ENCODE measurements around the gene CHST8. TPM values are rescaled to one million over a fixed set of nuclear protein-coding genes. Genes with fewer than 3 reads are reported as not detected.

CHST8 gene
- total and polyA plus RNA-seq, 2 experiments from 2014 or later: 9.3 to 38.2 TPM

- Mint-ChIP-seq H3K4me3 (no peak overlapping the region), H3K4me1 (peaks cover 7% of the 10 kb centered on the region; the same call in 2 of the 3 replicates), H3K27ac (peak overlapping the region; percentile 52; the same call in 1 of the 2 replicates), H3K9me3 (peaks cover 6% of the 10 kb centered on the region; the same call in 2 of the 3 replicates), H3K27me3 (ENCODE audit: insufficient read depth, low read depth, poor library complexity) (peaks cover 9% of the 10 kb centered on the region), H3K36me3 (ENCODE audit: low read depth) (peaks cover 10% of the 10 kb centered on the region; the same call in 2 of the 3 replicates)
- Histone ChIP-seq H2AFZ (no peak overlapping the region), H3K27me3 (ENCODE audit: insufficient read depth) (no peaks in the 10 kb centered on the region), H3K4me3 (no peak overlapping the region), H3K4me1 (ENCODE audit: insufficient read depth) (no peaks in the 10 kb centered on the region), H3K27ac (ENCODE audit: low read depth) (no peak overlapping the region), H3K79me2 (replicated peaks; ENCODE audit: insufficient read depth) (no peaks in the 10 kb centered on the region), H3K36me3 (ENCODE audit: insufficient read depth) (no peaks in the 10 kb centered on the region; the same call in 1 of the 2 replicates), H3K9me2 (ENCODE audit: insufficient read depth) (no peaks in the 10 kb centered on the region), H4K20me1 (replicated peaks; ENCODE audit: insufficient read depth) (no peaks in the 10 kb centered on the region), H3F3A (replicated peaks; ENCODE audit: low read depth) (no peaks in the 10 kb centered on the region), H3K4me2 (no peak overlapping the region)
- ATAC-seq (no peak), DNase-seq (ENCODE audit: low spot score) (no peak)
- TF ChIP-seq JUNB (IDR thresholded peaks at IDR 0.05; ENCODE audit: unreplicated experiment) (no peak), ZNF462 (CRISPR knock-in tag; IDR thresholded peaks at IDR 0.05) (no peak), POLR2AphosphoS5 (IDR thresholded peaks at IDR 0.05; ENCODE audit: low read depth) (no peak)
These were observed 105.7 kb downstream of the CHST8 start for GRCh38 chr19:33727331-33727998.

GRCh38 chr19:33728141-33728540 is 106.4 kb downstream of the CHST8 start:
- no peak for DNase-seq (ENCODE audit: low spot score)
- H3K4me3 Mint-ChIP-seq: no peak overlapping the region
- ATAC-seq: no peak
- Histone ChIP-seq H3K27ac (ENCODE audit: low read depth) (no peak overlapping the region), H3K4me3 (no peak overlapping the region), H3K79me2 (replicated peaks; ENCODE audit: insufficient read depth) (no peaks in the 10 kb centered on the region), H3F3A (replicated peaks; ENCODE audit: low read depth) (no peaks in the 10 kb centered on the region), H3K36me3 (ENCODE audit: insufficient read depth) (no peaks in the 10 kb centered on the region; the same call in 1 of the 2 replicates), H2AFZ (no peak overlapping the region), H3K4me2 (no peak overlapping the region), H3K9me2 (ENCODE audit: insufficient read depth) (no peaks in the 10 kb centered on the region), H4K20me1 (replicated peaks; ENCODE audit: insufficient read depth) (no peaks in the 10 kb centered on the region), H3K4me1 (ENCODE audit: insufficient read depth) (no peaks in the 10 kb centered on the region), H3K27me3 (ENCODE audit: insufficient read depth) (no peaks in the 10 kb centered on the region)
- H3K36me3 Mint-ChIP-seq (ENCODE audit: low read depth): peaks cover 16% of the 10 kb centered on the region; the same call in 2 of the 3 replicates
- peaks cover 5% of the 10 kb centered on the region for H3K27me3 Mint-ChIP-seq (ENCODE audit: insufficient read depth, low read depth, poor library complexity)
- H3K4me1 Mint-ChIP-seq: no peaks in the 10 kb centered on the region; the same call in 1 of the 3 replicates
- no peak overlapping the region for H3K27ac Mint-ChIP-seq
- H3K9me3 Mint-ChIP-seq: peaks cover 12% of the 10 kb centered on the region; the same call in 2 of the 3 replicates
- no peak for TF ChIP-seq CREB1 (CRISPR knock-in tag; IDR thresholded peaks at IDR 0.05; ENCODE audit: low read depth)
- no peak for TF ChIP-seq ETS1 (IDR thresholded peaks at IDR 0.05)
- TF ChIP-seq REST (IDR thresholded peaks at IDR 0.05; ENCODE audit: unreplicated experiment): no peak
- no peak for TF ChIP-seq NANOG (IDR thresholded peaks at IDR 0.05; ENCODE audit: borderline replicate concordance)
- TF ChIP-seq ZNF114 (CRISPR knock-in tag; IDR thresholded peaks at IDR 0.05): no peak
- no peak for TF ChIP-seq EZH2 (IDR thresholded peaks at IDR 0.05; ENCODE audit: low read depth, unreplicated experiment)
- no peak for TF ChIP-seq ZNF331 (CRISPR knock-in tag; IDR thresholded peaks at IDR 0.05; ENCODE audit: low read depth)

Data from GM23338 (cell line).